H9 (cell line): ENCODE data around the gene ITGA1. TPM values are rescaled to one million over a fixed set of nuclear protein-coding genes. Genes with fewer than 3 reads are reported as not detected.

Experiments used
- DNase-seq: peaks from one replicate; pipeline ENCODE4 v3.0.0-alpha.2; 2017
- H2AFZ ChIP-seq: one replicate; pipeline ENCODE4 v1.6.1; 2013; ENCODE audit warnings: mild to moderate bottlenecking, low read length, control low read depth, moderate library complexity
- H2AK5ac ChIP-seq: 2 replicates; pipeline ENCODE4 v1.6.1; 2013; ENCODE audit warnings: low read length, control low read depth, mixed read lengths; ENCODE audit not compliant: insufficient read length
- H2BK120ac ChIP-seq: one replicate; pipeline ENCODE4 v1.6.1; 2013; ENCODE audit warnings: low read depth, mild to moderate bottlenecking, low read length, control low read depth, inconsistent platforms; ENCODE audit not compliant: poor library complexity, severe bottlenecking
- H2BK12ac ChIP-seq: 2 replicates; pipeline ENCODE4 v1.6.1; 2013; ENCODE audit warnings: low read length, control low read depth, mixed read lengths, low read depth; ENCODE audit not compliant: insufficient read length
- H2BK15ac ChIP-seq: 2 replicates; pipeline ENCODE4 v1.6.1; 2013; ENCODE audit warnings: low read depth, low read length, control low read depth
- H2BK20ac ChIP-seq: one replicate; pipeline ENCODE4 v1.6.1; 2013; ENCODE audit warnings: low read depth, mild to moderate bottlenecking, low read length, control low read depth, inconsistent platforms; ENCODE audit not compliant: poor library complexity, severe bottlenecking
- H2BK5ac ChIP-seq: 2 replicates; pipeline ENCODE4 v1.6.1; 2013; ENCODE audit warnings: low read length, control low read depth, mixed read lengths; ENCODE audit not compliant: insufficient read length
- H3K14ac ChIP-seq: 2 replicates; pipeline ENCODE4 v1.6.1; 2013; ENCODE audit warnings: low read length, control low read depth; ENCODE audit not compliant: insufficient read depth
- H3K18ac ChIP-seq: 2 replicates; pipeline ENCODE4 v1.6.1; 2013; ENCODE audit warnings: low read depth, mild to moderate bottlenecking, mixed read lengths, low read length, control low read depth; ENCODE audit not compliant: insufficient read length
- H3K23ac ChIP-seq: 2 replicates; pipeline ENCODE4 v1.6.1; 2013; ENCODE audit warnings: low read length, control low read depth, mixed read lengths, low read depth; ENCODE audit not compliant: insufficient read length
- H3K23me2 ChIP-seq: 2 replicates; pipeline ENCODE4 v1.6.1; 2013; ENCODE audit warnings: low read depth, mild to moderate bottlenecking, mixed read lengths, low read length, control low read depth; ENCODE audit not compliant: insufficient read length, poor library complexity, severe bottlenecking
- H3K27ac ChIP-seq: 2 replicates; pipeline ENCODE4 v1.5.1; 2013; ENCODE audit warnings: low read length, control low read depth, mixed read lengths, low read depth; ENCODE audit not compliant: insufficient read length
- H3K27me3 ChIP-seq: 2 replicates; pipeline ENCODE4 v1.6.1; 2013; ENCODE audit warnings: low read length, control low read depth, inconsistent platforms; ENCODE audit not compliant: insufficient read depth
- H3K4ac ChIP-seq: 2 replicates; pipeline ENCODE4 v1.6.1; 2013; ENCODE audit warnings: low read depth, mild to moderate bottlenecking, control low read depth, inconsistent platforms, low read length, moderate library complexity
- H3K4me1 ChIP-seq: 2 replicates; pipeline ENCODE4 v1.6.1; 2013; ENCODE audit warnings: low read length, control low read depth, inconsistent platforms; ENCODE audit not compliant: insufficient read depth
- H3K4me2 ChIP-seq: 2 replicates; pipeline ENCODE4 v1.6.1; 2013; ENCODE audit warnings: low read length, control low read depth, mixed read lengths; ENCODE audit not compliant: insufficient read length, insufficient read depth
- H3K56ac ChIP-seq: 2 replicates; pipeline ENCODE4 v1.6.1; 2013; ENCODE audit warnings: low read depth, mild to moderate bottlenecking, mixed read lengths, low read length, control low read depth; ENCODE audit not compliant: insufficient read length
- H3K79me1 ChIP-seq: 2 replicates; pipeline ENCODE4 v1.6.1; 2013; ENCODE audit warnings: low read depth, mild to moderate bottlenecking, moderate library complexity, low read length, control low read depth, inconsistent platforms; ENCODE audit not compliant: insufficient read depth, poor library complexity, severe bottlenecking
- H3K79me2 ChIP-seq: 2 replicates; pipeline ENCODE4 v1.6.1; 2013; ENCODE audit warnings: low read length, control low read depth, inconsistent platforms; ENCODE audit not compliant: insufficient read depth
- H3K9ac ChIP-seq: 2 replicates; pipeline ENCODE4 v1.6.1; 2013; ENCODE audit warnings: low read length, control low read depth, mixed read lengths; ENCODE audit not compliant: insufficient read length; ENCODE audit errors: extremely low read depth
- H3K9me3 ChIP-seq: one replicate; pipeline ENCODE4 v1.6.1; 2013; ENCODE audit warnings: low read depth, low read length, inconsistent platforms; ENCODE audit not compliant: control insufficient read depth
- H3T11ph ChIP-seq: one replicate; pipeline ENCODE4 v1.6.1; 2013; ENCODE audit warnings: mild to moderate bottlenecking, low read length, control low read depth, inconsistent platforms
- H4K20me1 ChIP-seq: one replicate; pipeline ENCODE4 v1.6.1; 2013; ENCODE audit not compliant: control insufficient read depth, insufficient read length, insufficient read depth
- H4K5ac ChIP-seq: 2 replicates; pipeline ENCODE4 v1.6.1; 2013; ENCODE audit warnings: low read depth, mild to moderate bottlenecking, mixed read lengths, low read length, control low read depth; ENCODE audit not compliant: insufficient read length
- H4K8ac ChIP-seq: replicated peaks from 2 replicates; pipeline ENCODE4 v1.6.1; 2013; ENCODE audit warnings: low read length, control low read depth, mixed read lengths, low read depth; ENCODE audit not compliant: insufficient read length
- H4K91ac ChIP-seq: 2 replicates; pipeline ENCODE4 v1.6.1; 2013; ENCODE audit warnings: low read depth, mild to moderate bottlenecking, moderate library complexity, mixed read lengths, low read length, control low read depth; ENCODE audit not compliant: insufficient read length
- H3K27ac Mint-ChIP-seq, 3 experiments: 2 replicates in 2 of 3; 3 replicates in 1 of 3; pipeline ENCODE4 v1.8.0; 2020 to 2021; ENCODE audit warnings: mixed read lengths in 3 of 3, mild to moderate bottlenecking in 1 of 3, moderate library complexity in 1 of 3
- H3K27me3 Mint-ChIP-seq: 2 replicates; pipeline ENCODE4 v1.8.0; 2021; ENCODE audit warnings: low read depth, mild to moderate bottlenecking, moderate library complexity, mixed read lengths
- H3K36me3 Mint-ChIP-seq, 3 experiments: 2 replicates in 2 of 3; 3 replicates in 1 of 3; pipeline ENCODE4 v1.8.0; 2020 to 2021; ENCODE audit warnings: low read depth in 3 of 3, mixed read lengths in 3 of 3; ENCODE audit not compliant: insufficient read depth in 1 of 3
- H3K4me1 Mint-ChIP-seq, 2 experiments: 2 replicates each; pipeline ENCODE4 v1.8.0; 2020; ENCODE audit warnings: mixed read lengths in 2 of 2
- H3K4me3 Mint-ChIP-seq, 2 experiments: 2 replicates in 1 of 2; 3 replicates in 1 of 2; pipeline ENCODE4 v1.8.0; 2020 to 2021; ENCODE audit warnings: mild to moderate bottlenecking in 2 of 2, mixed read lengths in 2 of 2, moderate library complexity in 1 of 2
- H3K9me3 Mint-ChIP-seq, 2 experiments: 2 replicates in 1 of 2; 3 replicates in 1 of 2; pipeline ENCODE4 v1.8.0; 2020; ENCODE audit warnings: mild to moderate bottlenecking in 2 of 2, mixed read lengths in 2 of 2, moderate library complexity in 1 of 2
- WGBS: extraction: QIAGEN DNeasy Blood & Tissue Kit; methylation state at CpG from one replicate; pipeline ENCODE4 v1.1.7; 2013; ENCODE audit warnings: missing lambda C conversion rate, low lambda C conversion rate, mixed read lengths; ENCODE audit not compliant: insufficient read length; ENCODE audit errors: extremely low coverage; 5-methylcytosine and 5-hydroxymethylcytosine counted together
- total RNA-seq: library from RNA; stranded (reverse); gene quantifications from 2 replicates; pipeline ENCODE4 v1.2.1, GENCODE V29; 2021
- TF ChIP-seq, protein P1 (sequence below): fragments of 200-600 bp; sonication (generic); conservative IDR thresholded peaks from 3 replicates; pipeline ENCODE4 v1.8.0; 2021; ENCODE audit warnings: antibody characterized with exemption, mild to moderate bottlenecking

ITGA1 gene
- total RNA-seq, 1 experiment from 2014 or later = 3.9 TPM

DNA sequence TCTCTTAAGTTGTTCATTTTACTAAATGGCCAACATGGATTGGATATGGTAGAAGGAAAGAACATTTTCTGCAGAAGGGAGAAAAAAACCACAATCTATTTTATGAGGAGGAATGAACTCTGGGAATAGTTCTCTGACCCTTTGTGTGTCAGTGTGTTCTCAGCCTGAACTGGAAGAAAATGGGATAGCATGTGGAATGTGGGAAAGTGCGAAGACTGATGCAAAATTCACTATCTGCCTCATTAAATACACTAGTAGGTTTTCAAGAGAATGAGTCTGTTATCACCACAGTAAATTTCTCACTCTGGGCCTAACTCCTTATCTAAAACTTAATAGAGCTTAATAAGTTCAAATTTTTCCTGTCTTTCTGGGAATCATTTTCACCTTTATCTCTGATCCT is 22.7 kb downstream of the ITGA1 start:
- Histone ChIP-seq H3K79me2 (no peaks in the 10 kb centered on the region), H3K23me2 (no peaks in the 10 kb centered on the region), H3K4me2 (no peak overlapping the region), H3K79me1 (no peaks in the 10 kb centered on the region), H4K91ac (no peak overlapping the region), H2BK5ac (no peak overlapping the region), H3K23ac (no peak overlapping the region), H3K27ac (no peak overlapping the region), H2AK5ac (no peak overlapping the region), H2BK120ac (no peak overlapping the region), H3K14ac (no peak overlapping the region), H3K9me3 (no peaks in the 10 kb centered on the region), H2BK12ac (no peak overlapping the region), H3K27me3 (no peaks in the 10 kb centered on the region), H3K9ac (no peak overlapping the region), H3K4ac (no peak overlapping the region), H4K20me1 (no peaks in the 10 kb centered on the region), H3K4me1 (no peaks in the 10 kb centered on the region), H3K18ac (no peak overlapping the region), H3T11ph (no peak overlapping the region), H4K5ac (no peak overlapping the region), H2BK15ac (no peak overlapping the region), H4K8ac (no peak overlapping the region), H3K56ac (no peak overlapping the region), H2BK20ac (no peak overlapping the region), H2AFZ (no peak overlapping the region)
- no peak for DNase-seq
- 0 out of 4 replicates have a peak, but pooled peaks cover 0 to 2% of the 10 kb centered on the region in 2 experiments for H3K4me1 Mint-ChIP-seq
- no peaks in the 10 kb centered on the region for H3K27me3 Mint-ChIP-seq
- no peaks in the 10 kb centered on the region for H3K36me3 Mint-ChIP-seq
- TF ChIP-seq, protein P1, sequence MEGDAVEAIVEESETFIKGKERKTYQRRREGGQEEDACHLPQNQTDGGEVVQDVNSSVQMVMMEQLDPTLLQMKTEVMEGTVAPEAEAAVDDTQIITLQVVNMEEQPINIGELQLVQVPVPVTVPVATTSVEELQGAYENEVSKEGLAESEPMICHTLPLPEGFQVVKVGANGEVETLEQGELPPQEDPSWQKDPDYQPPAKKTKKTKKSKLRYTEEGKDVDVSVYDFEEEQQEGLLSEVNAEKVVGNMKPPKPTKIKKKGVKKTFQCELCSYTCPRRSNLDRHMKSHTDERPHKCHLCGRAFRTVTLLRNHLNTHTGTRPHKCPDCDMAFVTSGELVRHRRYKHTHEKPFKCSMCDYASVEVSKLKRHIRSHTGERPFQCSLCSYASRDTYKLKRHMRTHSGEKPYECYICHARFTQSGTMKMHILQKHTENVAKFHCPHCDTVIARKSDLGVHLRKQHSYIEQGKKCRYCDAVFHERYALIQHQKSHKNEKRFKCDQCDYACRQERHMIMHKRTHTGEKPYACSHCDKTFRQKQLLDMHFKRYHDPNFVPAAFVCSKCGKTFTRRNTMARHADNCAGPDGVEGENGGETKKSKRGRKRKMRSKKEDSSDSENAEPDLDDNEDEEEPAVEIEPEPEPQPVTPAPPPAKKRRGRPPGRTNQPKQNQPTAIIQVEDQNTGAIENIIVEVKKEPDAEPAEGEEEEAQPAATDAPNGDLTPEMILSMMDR = no peak
- no peak overlapping the region for H3K4me3 Mint-ChIP-seq
- H3K9me3 Mint-ChIP-seq = no peaks in the 10 kb centered on the region
- WGBS = no CpG with 5 or more reads among the region's 1 CpG
- peak overlapping the region in 1 of 3 experiments; percentile 14; a peak in 1 of 7 replicates for H3K27ac Mint-ChIP-seq
